ENCODE data around the gene GLI1. TPM values are rescaled to one million over a fixed set of nuclear protein-coding genes. Genes with fewer than 3 reads are reported as not detected.

GLI1 gene
- total RNA-seq, 2 donors from 2014 or later, result 1.7 to 13.0 TPM

- H3K4me1 ChIP-seq (ENCODE audit: control insufficient read depth in 1 of 2, low read depth in 2 of 2), result peaks cover 15 to 17% of the 10 kb centered on the region in 2 donors
- ATAC-seq (ENCODE audit: insufficient number of reproducible peaks, low FRiP score, low read depth), result no peak
- no peaks in the 10 kb centered on the region for H3K27me3 ChIP-seq (replicated peaks; ENCODE audit: insufficient read depth)
- peak overlapping the region in 1 of 2 donors; percentile 34 for H3K27ac ChIP-seq
- no peak for DNase-seq (ENCODE audit: low spot score)
- no peaks in the 10 kb centered on the region for H3K36me3 ChIP-seq
- no peak overlapping the region for H3K4me3 ChIP-seq
- H3K9me3 ChIP-seq, result no peaks in the 10 kb centered on the region
- no peak for TF ChIP-seq CTCF (IDR thresholded peaks at IDR 0.05)
Measured at GRCh38 chr12:57479043-57479375, 19.4 kb downstream of the GLI1 start.

- H3K27ac ChIP-seq, result peak within 1 kb of the TSS; percentile 17 to 34
- no peak for TF ChIP-seq CTCF (IDR thresholded peaks at IDR 0.05)
- no peak for DNase-seq (ENCODE audit: low spot score)
- H3K27me3 ChIP-seq (replicated peaks; ENCODE audit: insufficient read depth), result no peaks in the 10 kb centered on the region
- H3K36me3 ChIP-seq, result no peaks in the 10 kb centered on the region
- peaks cover 15 to 17% of the 10 kb centered on the region in 2 donors for H3K4me1 ChIP-seq (ENCODE audit: control insufficient read depth in 1 of 2, low read depth in 2 of 2)
- no peak within 1 kb of the TSS for H3K4me3 ChIP-seq
- no peak for ATAC-seq (ENCODE audit: insufficient number of reproducible peaks, low FRiP score, low read depth)
- no peaks in the 10 kb centered on the region for H3K9me3 ChIP-seq
Measured at GRCh38 chr12:57479376-57480115, 20.0 kb downstream of the GLI1 start, which contains the start of gene ARHGAP9. Gene ARHGAP9, minus strand, starts transcription at chr12:57479866. Its CDS starts 460 bp downstream, at chr12:57479406.

DNA sequence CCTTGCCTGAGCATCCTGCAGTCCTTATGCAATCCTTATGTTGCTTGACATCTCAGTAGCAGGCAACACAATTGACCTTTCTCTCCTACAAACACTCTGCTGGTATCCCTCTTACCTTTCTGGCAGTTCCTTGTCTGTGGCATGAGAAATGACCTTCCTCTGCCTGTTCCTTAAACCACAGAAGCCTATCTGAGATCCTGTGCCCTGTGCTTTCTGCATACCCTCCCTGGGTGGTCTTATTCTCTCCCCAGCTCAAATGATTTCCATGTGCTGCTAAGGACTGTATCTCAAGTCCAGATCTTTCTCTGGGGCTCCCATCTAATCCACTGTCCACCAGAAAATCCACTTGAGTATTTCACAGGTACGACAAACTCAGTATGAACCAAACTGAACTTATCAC lies 22.1 kb downstream of the GLI1 start:
- Histone ChIP-seq H3K9me3 (no peaks in the 10 kb centered on the region), H3K4me1 (ENCODE audit: control insufficient read depth in 1 of 2, low read depth in 2 of 2) (no peaks in the 10 kb centered on the region), H3K27me3 (replicated peaks; ENCODE audit: insufficient read depth) (no peaks in the 10 kb centered on the region), H3K4me3 (no peak overlapping the region), H3K36me3 (no peaks in the 10 kb centered on the region), H3K27ac (no peak overlapping the region)
- no peak for ATAC-seq (ENCODE audit: insufficient number of reproducible peaks, low FRiP score, low read depth)
- DNase-seq (ENCODE audit: low spot score), result no peak
- no peak for TF ChIP-seq CTCF (IDR thresholded peaks at IDR 0.05)

GRCh38 chr12:57483466-57483865 lies 23.9 kb downstream of the GLI1 start:
- ATAC-seq (ENCODE audit: insufficient number of reproducible peaks, low FRiP score, low read depth), result no peak

DNA sequence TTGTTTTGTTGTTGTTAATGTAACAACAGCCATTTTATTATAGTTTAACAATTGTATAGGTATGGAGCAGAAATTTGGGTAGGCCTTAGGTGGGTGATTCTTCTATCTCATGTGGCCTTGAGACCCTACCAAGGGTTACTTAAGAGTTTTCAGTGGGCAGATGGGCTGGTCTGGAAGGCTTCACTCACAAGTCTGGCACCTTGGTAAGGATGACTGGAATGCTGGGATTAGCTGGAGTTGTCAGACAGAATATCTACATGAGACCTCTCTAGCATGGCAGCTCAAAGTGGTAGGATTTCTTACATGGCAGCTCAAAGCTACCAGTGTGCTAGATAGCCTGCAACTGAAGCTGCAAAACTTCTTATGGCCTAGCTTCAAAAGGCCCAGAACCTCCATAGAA lies 26.1 kb downstream of the GLI1 start:
- ATAC-seq (ENCODE audit: insufficient number of reproducible peaks, low FRiP score, low read depth) (no peak), DNase-seq (ENCODE audit: low spot score) (no peak)
- peaks cover 6 to 12% of the 10 kb centered on the region in 2 donors for H3K4me1 ChIP-seq (ENCODE audit: control insufficient read depth in 1 of 2, low read depth in 2 of 2)
- no peak overlapping the region for H3K27ac ChIP-seq
- H3K27me3 ChIP-seq (replicated peaks; ENCODE audit: insufficient read depth), result no peaks in the 10 kb centered on the region
- no peaks in the 10 kb centered on the region for H3K9me3 ChIP-seq
- H3K36me3 ChIP-seq, result peaks cover 8% of the 10 kb centered on the region
- no peak overlapping the region for H3K4me3 ChIP-seq
- TF ChIP-seq CTCF (IDR thresholded peaks at IDR 0.05), result no peak

More at GRCh38 chr12:57483466-57483865, 23.9 kb downstream of the GLI1 start:
- DNase-seq (ENCODE audit: low spot score), result no peak
- TF ChIP-seq CTCF (IDR thresholded peaks at IDR 0.05), result no peak
- H3K27ac ChIP-seq, result no peak overlapping the region
- no peaks in the 10 kb centered on the region for H3K27me3 ChIP-seq (replicated peaks; ENCODE audit: insufficient read depth)
- no peak overlapping the region for H3K4me3 ChIP-seq
- H3K4me1 ChIP-seq (ENCODE audit: control insufficient read depth in 1 of 2, low read depth in 2 of 2), result peaks cover 0 to 2% of the 10 kb centered on the region in 2 donors
- no peaks in the 10 kb centered on the region for H3K9me3 ChIP-seq
- H3K36me3 ChIP-seq, result no peaks in the 10 kb centered on the region

All from thoracic aorta (tissue), 2 donors.